Measurements from ENCODE around the gene TMCC1. TPM values are rescaled to one million over a fixed set of nuclear protein-coding genes. Genes with fewer than 3 reads are reported as not detected.
A peak's percentile ranks its signal among the peaks of the same experiment; 100 is the strongest.

The TMCC1 gene
- total and polyA plus RNA-seq, 7 donors: 10.3 to 35.2 (median 27.6) TPM

DNA sequence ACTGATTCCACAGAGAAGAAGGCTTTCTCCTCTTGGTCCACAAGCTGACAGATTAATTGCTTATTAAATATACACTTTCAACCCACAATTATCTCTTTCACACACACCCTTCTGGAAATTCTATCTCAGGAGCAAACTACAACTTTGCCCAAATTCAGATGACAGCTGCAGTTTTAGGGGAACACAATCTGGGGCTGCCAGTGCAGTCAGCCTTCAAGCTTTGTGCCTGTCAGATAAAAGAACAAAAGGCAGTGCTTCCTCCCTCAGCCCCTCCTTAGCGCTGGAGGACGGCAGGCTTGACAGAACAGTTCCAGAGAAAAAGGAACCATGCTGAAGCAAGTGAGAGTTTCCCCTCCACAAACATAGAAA, 99.6 kb downstream of the TMCC1 start:
- H3K27ac ChIP-seq: peak overlapping the region in 3 of 4 donors; percentile 33 to 47 (median 39)
- WGBS, 2 donors: 12 to 16% methylated on average over 2 of the region's 2 CpGs

DNA sequence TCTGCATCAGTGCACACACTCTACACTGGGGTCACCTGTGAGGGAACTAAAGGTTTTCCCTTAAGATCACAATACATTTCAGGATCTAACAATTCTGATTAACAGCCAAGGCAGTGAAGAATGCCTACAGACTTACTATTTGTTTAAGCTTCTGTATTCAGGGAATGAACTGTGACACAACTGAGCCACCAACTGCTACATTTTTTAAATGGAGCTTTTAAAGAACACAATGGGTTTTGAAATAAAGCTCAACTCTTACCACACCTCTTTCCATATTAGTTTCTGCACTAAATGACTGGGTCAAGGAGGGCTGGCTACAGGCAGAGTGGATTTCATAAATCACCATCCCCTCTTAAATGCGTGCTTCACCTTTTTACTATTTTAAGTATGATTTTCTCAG, 100.2 kb downstream of the TMCC1 start:
- no peak overlapping the region for H3K4me3 ChIP-seq
- intact Hi-C loops (cut with DNase I): no loop called here
- peaks cover 0 to 28% (median 26%) of the 10 kb centered on the region in 4 donors for H3K4me1 ChIP-seq
- WGBS, 2 donors: 93 to 95% methylated on average over 1 of the region's 1 CpG
- H3K36me3 ChIP-seq: no peaks in the 10 kb centered on the region
- TF ChIP-seq EP300 (IDR thresholded peaks at IDR 0.05): no peak
- TF ChIP-seq, protein P1, sequence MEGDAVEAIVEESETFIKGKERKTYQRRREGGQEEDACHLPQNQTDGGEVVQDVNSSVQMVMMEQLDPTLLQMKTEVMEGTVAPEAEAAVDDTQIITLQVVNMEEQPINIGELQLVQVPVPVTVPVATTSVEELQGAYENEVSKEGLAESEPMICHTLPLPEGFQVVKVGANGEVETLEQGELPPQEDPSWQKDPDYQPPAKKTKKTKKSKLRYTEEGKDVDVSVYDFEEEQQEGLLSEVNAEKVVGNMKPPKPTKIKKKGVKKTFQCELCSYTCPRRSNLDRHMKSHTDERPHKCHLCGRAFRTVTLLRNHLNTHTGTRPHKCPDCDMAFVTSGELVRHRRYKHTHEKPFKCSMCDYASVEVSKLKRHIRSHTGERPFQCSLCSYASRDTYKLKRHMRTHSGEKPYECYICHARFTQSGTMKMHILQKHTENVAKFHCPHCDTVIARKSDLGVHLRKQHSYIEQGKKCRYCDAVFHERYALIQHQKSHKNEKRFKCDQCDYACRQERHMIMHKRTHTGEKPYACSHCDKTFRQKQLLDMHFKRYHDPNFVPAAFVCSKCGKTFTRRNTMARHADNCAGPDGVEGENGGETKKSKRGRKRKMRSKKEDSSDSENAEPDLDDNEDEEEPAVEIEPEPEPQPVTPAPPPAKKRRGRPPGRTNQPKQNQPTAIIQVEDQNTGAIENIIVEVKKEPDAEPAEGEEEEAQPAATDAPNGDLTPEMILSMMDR (IDR thresholded peaks at IDR 0.05): no peak
- TF ChIP-seq POLR2A (IDR thresholded peaks at IDR 0.05): no peak
- TF ChIP-seq POLR2AphosphoS5 (IDR thresholded peaks at IDR 0.05): no peak
- H3K27ac ChIP-seq: no peak overlapping the region
- H3K27me3 ChIP-seq: no peaks in the 10 kb centered on the region
- H3K9me3 ChIP-seq: no peaks in the 10 kb centered on the region
- DNase-seq: no peak

More for the DNA sequence above, 99.6 kb downstream of the TMCC1 start:
- no peak for DNase-seq
- Histone ChIP-seq H3K27me3 (no peaks in the 10 kb centered on the region), H3K4me1 (peaks cover 0 to 29% (median 27%) of the 10 kb centered on the region in 4 donors), H3K4me3 (peak overlapping the region in 1 of 4 donors; percentile 1), H3K36me3 (no peaks in the 10 kb centered on the region), H3K9me3 (no peaks in the 10 kb centered on the region)
- intact Hi-C loops (cut with DNase I): no loop called here
- TF ChIP-seq POLR2A (IDR thresholded peaks at IDR 0.05) (no peak), EP300 (IDR thresholded peaks at IDR 0.05) (no peak), POLR2AphosphoS5 (IDR thresholded peaks at IDR 0.05) (no peak)
- TF ChIP-seq, protein P1 (IDR thresholded peaks at IDR 0.05): no peak

DNA sequence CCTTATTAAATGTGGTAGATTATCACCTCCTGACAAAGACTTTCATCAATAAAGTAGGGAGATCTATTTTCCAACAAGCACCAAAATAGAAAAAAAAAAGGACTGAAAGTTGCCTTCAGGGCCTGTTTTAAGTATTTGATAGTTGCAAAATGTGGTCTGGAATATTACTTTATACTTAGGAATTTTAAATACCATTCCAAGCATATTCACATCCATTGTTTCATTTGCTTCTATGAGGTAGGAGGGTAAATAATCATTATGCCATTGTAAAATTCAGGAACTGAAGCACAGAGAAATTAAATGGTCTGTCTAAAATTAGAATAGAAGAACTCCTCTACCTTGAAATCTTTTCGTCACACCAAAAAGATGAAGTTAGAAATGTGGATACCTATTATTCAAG, 110.0 kb downstream of the TMCC1 start:
- DNase-seq: no peak
- H3K4me3 ChIP-seq: no peak overlapping the region
- no peak overlapping the region for H3K27ac ChIP-seq
- H3K27me3 ChIP-seq: no peaks in the 10 kb centered on the region
- WGBS, 2 donors: 73 to 94% methylated on average over 1 of the region's 1 CpG
- H3K36me3 ChIP-seq: no peaks in the 10 kb centered on the region
- H3K4me1 ChIP-seq: peaks cover 0 to 9% (median under 1%) of the 10 kb centered on the region in 4 donors
- intact Hi-C loops (cut with DNase I): no loop called here
- no peaks in the 10 kb centered on the region for H3K9me3 ChIP-seq
- TF ChIP-seq POLR2AphosphoS5 (IDR thresholded peaks at IDR 0.05) (no peak), EP300 (IDR thresholded peaks at IDR 0.05) (no peak), POLR2A (IDR thresholded peaks at IDR 0.05) (no peak)
- TF ChIP-seq, protein P1 (IDR thresholded peaks at IDR 0.05): no peak

DNA sequence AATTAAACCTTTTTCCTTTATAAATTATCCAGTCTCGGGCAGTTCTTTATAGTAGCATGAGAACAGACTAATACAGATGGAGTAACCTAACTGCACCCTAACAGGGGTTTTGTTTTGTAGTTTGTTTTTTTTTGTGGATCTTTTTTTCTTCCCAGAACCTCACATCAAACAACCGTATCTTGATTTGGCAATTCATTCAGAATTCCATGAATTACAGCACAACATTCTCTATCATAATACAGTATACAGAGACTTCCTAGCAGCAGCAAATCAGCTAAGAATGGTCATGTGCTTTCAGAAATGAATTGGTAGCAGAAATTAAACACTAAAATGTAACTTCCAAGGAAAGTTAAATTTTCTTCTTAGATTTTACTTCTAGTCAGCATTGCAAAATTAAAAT, 114.6 kb downstream of the TMCC1 start:
- DNase-seq: no peak
- H3K4me1 ChIP-seq: peaks cover 0 to 18% (median 6%) of the 10 kb centered on the region in 4 donors
- no peaks in the 10 kb centered on the region for H3K36me3 ChIP-seq
- 88 to 93% methylated on average over 2 of the region's 2 CpGs for WGBS, 2 donors
- TF ChIP-seq, protein P1 (IDR thresholded peaks at IDR 0.05): no peak
- TF ChIP-seq EP300 (IDR thresholded peaks at IDR 0.05): no peak
- TF ChIP-seq POLR2AphosphoS5 (IDR thresholded peaks at IDR 0.05): no peak
- no peak for TF ChIP-seq POLR2A (IDR thresholded peaks at IDR 0.05)
- intact Hi-C loops (cut with DNase I): no loop called here
- no peaks in the 10 kb centered on the region for H3K9me3 ChIP-seq
- no peak overlapping the region for H3K27ac ChIP-seq
- no peaks in the 10 kb centered on the region for H3K27me3 ChIP-seq
- H3K4me3 ChIP-seq: no peak overlapping the region

DNA sequence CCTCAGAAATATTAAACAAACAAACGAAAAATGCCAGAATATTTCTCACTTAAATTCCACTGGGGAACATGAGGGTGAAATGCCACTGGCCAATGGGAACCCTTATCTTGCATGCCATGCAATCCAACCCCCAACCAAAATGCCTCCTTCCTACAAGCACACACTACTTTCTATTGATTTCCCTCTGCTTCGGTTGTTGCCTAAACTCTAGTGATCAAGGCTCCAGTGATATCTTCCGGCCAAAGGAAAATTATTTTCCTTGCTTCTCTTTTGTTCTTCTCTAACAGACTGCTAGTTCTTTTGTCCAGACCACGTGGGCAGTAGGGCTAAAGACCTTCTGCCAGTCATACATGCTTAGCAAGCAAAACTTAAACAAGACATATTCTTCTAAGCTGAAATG, 115.7 kb downstream of the TMCC1 start:
- no peaks in the 10 kb centered on the region for H3K9me3 ChIP-seq
- no peaks in the 10 kb centered on the region for H3K36me3 ChIP-seq
- 86 to 87% methylated on average over 4 of the region's 4 CpGs for WGBS, 2 donors
- H3K27me3 ChIP-seq: no peaks in the 10 kb centered on the region
- peaks cover 0 to 16% (median 8%) of the 10 kb centered on the region in 4 donors for H3K4me1 ChIP-seq
- no peak overlapping the region for H3K27ac ChIP-seq
- no peak overlapping the region for H3K4me3 ChIP-seq
- DNase-seq: no peak
- intact Hi-C loops (cut with DNase I): no loop called here
- TF ChIP-seq, protein P1 (IDR thresholded peaks at IDR 0.05): no peak
- TF ChIP-seq POLR2A (IDR thresholded peaks at IDR 0.05): no peak
- TF ChIP-seq POLR2AphosphoS5 (IDR thresholded peaks at IDR 0.05): no peak
